Left lung (tissue), 10 donors: Measurements from ENCODE around the gene GNPNAT1. TPM values are rescaled to one million over a fixed set of nuclear protein-coding genes. Genes with fewer than 3 reads are reported as not detected.
"Not testable (repeated sequence)": the region's sequence is repeated elsewhere in the genome, so short reads cannot be mapped to it uniquely, and the experiment has no call there.

Experiments
- ATAC-seq: fragments of 200-7000 bp; cut with Tn5 transposase; one replicate; pipeline ENCODE4 v1.9.1; 2020; ENCODE audit warnings: moderate library complexity
- DNase-seq, 4 donors: peaks; one replicate each; pipeline ENCODE4 v3.0.0-alpha.2; 2013 to 2020
- H3K27ac ChIP-seq, 2 donors: fragments of 200-600 bp; sonication (generic) in 1 of 2; one replicate each; pipeline versions ENCODE4 v1.5.0 to v1.8.0; 2020 to 2021
- H3K27me3 ChIP-seq, 2 donors: fragments of 200-600 bp; sonication (generic) in 1 of 2; one replicate each; pipeline versions ENCODE4 v1.5.0 to v1.8.0; 2020 to 2021
- H3K36me3 ChIP-seq, 2 donors: fragments of 200-600 bp; sonication (generic) in 1 of 2; one replicate each; pipeline versions ENCODE4 v1.5.0 to v1.8.0; 2020 to 2021
- H3K4me1 ChIP-seq, 2 donors: fragments of 200-600 bp; one replicate each; pipeline ENCODE4 v1.8.0; 2021
- H3K4me3 ChIP-seq, 2 donors: fragments of 200-600 bp; sonication (generic) in 1 of 2; one replicate each; pipeline versions ENCODE4 v1.5.0 to v1.8.0; 2020 to 2021; ENCODE audit warnings: mild to moderate bottlenecking in 1 of 2
- H3K9me3 ChIP-seq, 2 donors: fragments of 200-600 bp; sonication (generic) in 1 of 2; one replicate each; pipeline versions ENCODE4 v1.5.0 to v1.8.0; 2020 to 2021
- intact Hi-C, 2 donors: fragments of 100-400 bp; cut with DNase I; formaldehyde crosslinking; loops; one replicate each; pipeline versions ENCODE4 v1.11.2 to v1.14.2; 2022
- polyA plus RNA-seq, 6 donors: library from polyadenylated mRNA; unstranded; fragments of 120-200 nt; gene quantifications; one replicate each; pipeline ENCODE4 v1.2.1, GENCODE V29; 2013; ENCODE audit not compliant: insufficient read length in 6 of 6
- total RNA-seq, 2 donors: library from RNA; stranded (reverse); fragmentation: NEBNext Ultra II Directional; extraction: Animal tissue kit (Norgen Biotek cat#: 25700); gene quantifications; one replicate each; pipeline ENCODE4 v1.2.1, GENCODE V29; 2021
- TF ChIP-seq, protein P1 (sequence below), 2 donors: fragments of 200-600 bp; sonication (generic) in 1 of 2; IDR thresholded peaks; one replicate each; pipeline versions ENCODE4 v1.5.0 to v1.8.0; 2021; ENCODE audit warnings: antibody characterized with exemption in 2 of 2
- donor health status: DM: no; HTN: yes; CAD: no.
- donor health status: DM: no; HTN: no; CAD: no.

The GNPNAT1 gene
- total and polyA plus RNA-seq, 8 donors, result 19.1 to 27.9 (median 24.1) TPM

DNA sequence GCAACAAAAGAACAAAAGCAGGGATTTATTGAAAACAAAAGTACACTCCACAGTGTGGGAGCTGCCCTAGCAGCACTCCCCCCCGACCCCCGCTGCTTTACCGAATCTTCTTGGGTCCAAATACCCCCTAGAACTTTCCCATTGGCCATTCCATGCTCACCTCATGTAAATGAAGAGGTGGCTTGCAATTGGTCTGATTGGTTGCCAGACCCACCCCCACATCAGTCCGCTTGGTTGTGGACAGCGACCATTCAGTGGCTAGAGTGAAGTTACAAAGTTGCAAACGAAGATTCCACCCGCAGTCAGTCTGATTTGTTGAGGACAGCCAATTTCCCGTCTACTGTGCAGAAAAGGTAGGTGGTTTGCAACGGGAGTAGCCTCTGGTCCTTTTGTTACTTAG, 57.6 kb downstream of the GNPNAT1 start:
- intact Hi-C loops, result no loop called here
- TF ChIP-seq, protein P1, sequence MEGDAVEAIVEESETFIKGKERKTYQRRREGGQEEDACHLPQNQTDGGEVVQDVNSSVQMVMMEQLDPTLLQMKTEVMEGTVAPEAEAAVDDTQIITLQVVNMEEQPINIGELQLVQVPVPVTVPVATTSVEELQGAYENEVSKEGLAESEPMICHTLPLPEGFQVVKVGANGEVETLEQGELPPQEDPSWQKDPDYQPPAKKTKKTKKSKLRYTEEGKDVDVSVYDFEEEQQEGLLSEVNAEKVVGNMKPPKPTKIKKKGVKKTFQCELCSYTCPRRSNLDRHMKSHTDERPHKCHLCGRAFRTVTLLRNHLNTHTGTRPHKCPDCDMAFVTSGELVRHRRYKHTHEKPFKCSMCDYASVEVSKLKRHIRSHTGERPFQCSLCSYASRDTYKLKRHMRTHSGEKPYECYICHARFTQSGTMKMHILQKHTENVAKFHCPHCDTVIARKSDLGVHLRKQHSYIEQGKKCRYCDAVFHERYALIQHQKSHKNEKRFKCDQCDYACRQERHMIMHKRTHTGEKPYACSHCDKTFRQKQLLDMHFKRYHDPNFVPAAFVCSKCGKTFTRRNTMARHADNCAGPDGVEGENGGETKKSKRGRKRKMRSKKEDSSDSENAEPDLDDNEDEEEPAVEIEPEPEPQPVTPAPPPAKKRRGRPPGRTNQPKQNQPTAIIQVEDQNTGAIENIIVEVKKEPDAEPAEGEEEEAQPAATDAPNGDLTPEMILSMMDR (IDR thresholded peaks at IDR 0.05), result no peak
- DNase-seq (no peak), ATAC-seq (no peak)
- Histone ChIP-seq H3K4me3 (no peak overlapping the region), H3K27ac (no peak overlapping the region), H3K9me3 (no peaks in the 10 kb centered on the region), H3K27me3 (no peaks in the 10 kb centered on the region), H3K36me3 (peaks cover 0 to under 1% of the 10 kb centered on the region in 2 donors), H3K4me1 (peaks cover 5 to 34% of the 10 kb centered on the region in 2 donors)

DNA sequence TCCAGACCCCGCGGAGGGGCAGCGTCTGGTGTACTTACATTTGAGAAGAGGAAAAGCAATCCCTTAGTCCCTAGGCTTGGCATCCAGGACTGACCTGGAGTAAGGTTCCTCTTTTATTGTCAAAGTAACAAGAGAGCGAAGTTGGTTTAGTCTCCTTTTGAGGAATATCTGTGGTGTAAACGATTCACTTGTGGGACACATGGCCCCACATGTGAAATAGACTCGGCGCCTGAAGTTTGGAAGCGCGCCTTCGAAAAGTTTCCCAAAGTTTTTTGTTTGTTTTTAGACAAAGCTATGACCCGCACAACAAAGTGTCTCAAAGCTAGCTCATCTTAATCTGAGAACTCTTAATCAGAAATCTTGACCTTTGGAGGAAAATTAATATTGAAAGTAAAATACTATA, 60.7 kb downstream of the GNPNAT1 start:
- Histone ChIP-seq H3K27ac (peak overlapping the region; percentile 81 to 83), H3K27me3 (no peaks in the 10 kb centered on the region), H3K9me3 (no peaks in the 10 kb centered on the region), H3K4me1 (peaks cover 3 to 31% of the 10 kb centered on the region in 2 donors), H3K36me3 (peaks cover 0 to 31% of the 10 kb centered on the region in 2 donors), H3K4me3 (peak overlapping the region; percentile 93 to 95)
- TF ChIP-seq, protein P1 (IDR thresholded peaks at IDR 0.05), result no peak
- peak; percentile 18 for ATAC-seq
- no peak for DNase-seq
- intact Hi-C loops, result no loop called here

DNA sequence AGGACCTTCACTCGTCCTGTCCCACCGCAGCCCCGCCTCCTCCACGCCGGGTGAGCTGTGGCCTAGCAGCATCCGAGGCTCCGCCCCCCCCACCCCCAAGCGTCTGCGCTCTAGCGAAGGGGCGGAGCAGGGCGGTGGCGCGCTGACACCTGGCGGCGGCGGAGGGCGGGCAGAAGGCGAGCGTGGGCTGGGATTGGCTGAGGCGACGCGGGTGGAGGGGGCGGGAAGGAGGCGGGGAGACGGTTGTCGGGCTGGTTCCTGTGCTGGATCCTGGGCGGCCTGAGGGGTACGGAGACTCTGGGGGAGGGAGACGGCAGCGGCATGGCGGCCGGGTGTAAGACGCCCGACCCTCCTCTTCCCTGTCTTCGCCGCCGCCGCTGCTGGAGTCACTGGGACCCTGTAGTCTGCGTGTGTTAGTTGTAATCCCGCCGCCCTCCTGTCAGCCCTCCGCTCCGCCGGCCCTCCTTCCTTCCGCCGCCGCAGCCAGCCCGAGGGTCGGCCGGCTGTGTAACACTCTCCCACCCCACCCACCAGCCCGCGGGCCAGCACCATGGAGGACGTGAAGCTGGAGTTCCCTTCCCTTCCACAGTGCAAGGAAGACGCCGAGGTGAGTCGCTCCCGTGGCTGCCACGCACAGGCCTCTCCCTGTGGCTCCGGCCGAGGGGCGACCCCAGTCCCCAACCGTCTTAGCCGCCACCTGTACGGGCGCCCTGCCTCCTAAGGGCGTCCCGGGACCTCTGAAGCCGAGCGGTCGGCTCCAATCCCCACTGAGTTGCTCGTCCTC, 61.3 kb downstream of the GNPNAT1 start, which contains the start of gene STYX:
Gene STYX (plus strand): TSS at position 242 of the 784 bp plus-strand sequence. CDS start 309 bp downstream, at position 551.
- DNase-seq (peak; percentile 98 to 100 (median 100)), ATAC-seq (peak; percentile 99)
- peak within 1 kb of the TSS; percentile 81 to 83 for H3K27ac ChIP-seq
- peaks cover 3 to 25% of the 10 kb centered on the region in 2 donors for H3K4me1 ChIP-seq
- H3K27me3 ChIP-seq, result no peaks in the 10 kb centered on the region
- no peaks in the 10 kb centered on the region for H3K9me3 ChIP-seq
- H3K4me3 ChIP-seq, result peak within 1 kb of the TSS; percentile 93 to 95
- intact Hi-C loops, result no loop called here
- H3K36me3 ChIP-seq, result peaks cover 0 to 37% of the 10 kb centered on the region in 2 donors
- TF ChIP-seq, protein P1 (IDR thresholded peaks at IDR 0.05), result peak in 1 of 2 donors; percentile 59

DNA sequence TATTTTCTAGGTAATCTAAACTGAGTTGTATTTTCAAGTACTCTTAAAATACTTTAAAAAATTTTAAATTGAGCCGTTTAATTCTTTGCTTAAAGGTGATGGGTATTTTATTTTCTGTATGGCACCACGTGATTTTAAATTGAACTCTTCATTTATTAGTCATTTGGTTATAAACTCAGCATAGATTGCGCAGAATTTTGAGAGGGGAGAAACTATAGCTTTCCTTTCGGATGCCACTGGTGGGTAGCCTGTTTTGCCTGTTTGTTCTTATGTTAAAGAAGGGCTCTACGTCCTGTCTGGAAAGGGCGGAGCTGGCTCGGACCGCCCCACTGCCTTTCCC, 61.9 kb downstream of the GNPNAT1 start:
- no peaks in the 10 kb centered on the region for H3K9me3 ChIP-seq
- H3K36me3 ChIP-seq, result peaks cover 0 to 43% of the 10 kb centered on the region in 2 donors
- TF ChIP-seq, protein P1 (IDR thresholded peaks at IDR 0.05), result no peak
- DNase-seq, result no peak
- intact Hi-C loops, result no loop called here
- H3K27me3 ChIP-seq, result no peaks in the 10 kb centered on the region
- H3K27ac ChIP-seq, result peak overlapping the region in 1 of 2 donors; percentile 83
- no peak for ATAC-seq
- peaks cover 3 to 23% of the 10 kb centered on the region in 2 donors for H3K4me1 ChIP-seq
- peak overlapping the region in 1 of 2 donors; percentile 95 for H3K4me3 ChIP-seq

DNA sequence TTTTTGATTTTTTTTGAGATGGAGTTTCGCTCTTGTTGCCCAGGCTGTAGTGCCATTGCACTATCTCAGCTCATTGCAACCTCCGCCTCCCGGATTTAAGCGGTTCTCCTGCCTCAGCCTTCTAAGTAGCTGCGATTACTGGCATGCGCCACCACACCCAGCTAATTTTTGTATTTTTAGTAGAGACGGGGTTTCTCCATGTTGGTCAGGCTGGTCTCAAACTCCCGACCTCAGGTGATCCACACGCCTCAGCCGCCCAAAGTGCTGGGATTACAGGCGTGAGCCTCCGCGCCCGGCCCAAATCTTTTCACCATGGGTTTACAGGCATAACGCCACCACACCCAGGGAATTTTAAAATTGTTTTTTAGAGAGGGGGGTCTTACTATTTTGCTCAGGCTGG, 62.4 kb downstream of the GNPNAT1 start:
- Histone ChIP-seq H3K27ac (peak overlapping the region in 1 of 2 donors; percentile 83), H3K36me3 (peaks cover 0 to 48% of the 10 kb centered on the region in 2 donors), H3K4me1 (peaks cover 3 to 19% of the 10 kb centered on the region in 2 donors)
- H3K4me3 ChIP-seq, intact Hi-C loops, H3K9me3 ChIP-seq, H3K27me3 ChIP-seq, ATAC-seq, DNase-seq: not testable (repeated sequence)

DNA sequence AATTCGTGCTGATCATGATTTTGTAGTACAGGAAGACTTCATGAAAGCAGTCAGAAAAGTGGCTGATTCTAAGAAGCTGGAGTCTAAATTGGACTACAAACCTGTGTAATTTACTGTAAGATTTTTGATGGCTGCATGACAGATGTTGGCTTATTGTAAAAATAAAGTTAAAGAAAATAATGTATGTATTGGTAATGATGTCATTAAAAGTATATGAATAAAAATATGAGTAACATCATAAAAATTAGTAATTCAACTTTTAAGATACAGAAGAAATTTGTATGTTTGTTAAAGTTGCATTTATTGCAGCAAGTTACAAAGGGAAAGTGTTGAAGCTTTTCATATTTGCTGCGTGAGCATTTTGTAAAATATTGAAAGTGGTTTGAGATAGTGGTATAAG, 63.9 kb downstream of the GNPNAT1 start:
- ATAC-seq, H3K27ac ChIP-seq, H3K9me3 ChIP-seq, intact Hi-C loops, H3K4me3 ChIP-seq, H3K27me3 ChIP-seq, DNase-seq: not testable (repeated sequence)
- Histone ChIP-seq H3K36me3 (peaks cover 0 to 63% of the 10 kb centered on the region in 2 donors), H3K4me1 (peaks cover 3 to 22% of the 10 kb centered on the region in 2 donors)
